ENCODE measurements around the gene PGAP2. TPM values are rescaled to one million over a fixed set of nuclear protein-coding genes. Genes with fewer than 3 reads are reported as not detected.

PGAP2 gene
- total RNA-seq, 1 experiment from 2014 or later = 30.5 TPM

- TF ChIP-seq YY1 (IDR thresholded peaks at IDR 0.05; ENCODE audit: extremely low read depth, insufficient replicate concordance, low read depth, low read length) = no peak
Observed at GRCh38 chr11:3832816-3833215, 24.5 kb downstream of the PGAP2 start (continued).

DNA sequence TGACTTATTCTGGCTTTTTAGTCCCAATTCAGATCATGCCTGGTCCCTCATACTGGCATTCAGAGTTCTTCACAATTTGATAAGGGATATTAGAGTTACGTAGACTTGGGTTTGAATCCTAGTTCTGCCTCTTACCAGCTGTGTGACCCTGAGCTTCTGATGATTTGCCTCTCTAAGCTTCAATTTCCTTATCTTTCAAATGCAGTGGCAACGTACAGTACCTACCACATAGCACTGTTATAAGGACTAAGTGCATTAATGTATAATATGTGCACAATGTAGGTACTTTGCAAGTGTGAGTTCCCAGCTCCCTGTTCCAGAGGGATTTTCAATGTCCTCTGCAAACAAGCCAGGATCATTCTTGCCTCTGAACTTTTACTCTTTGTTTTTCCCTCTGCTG lies 25.1 kb downstream of the PGAP2 start:
- RAD21 ChIA-PET (ENCODE audit: low non-redundant PET in 1 of 2, low total read pairs in 2 of 2, uncharacterized antibody in 2 of 2, unreplicated experiment in 2 of 2) = no interaction called here

More for the DNA sequence above, 25.1 kb downstream of the PGAP2 start:
- Histone ChIP-seq H3K4me3 (replicated peaks in 1 of 2; ENCODE audit: low read depth in 1 of 2, low read length in 2 of 2) (no peak overlapping the region), H3K9me3 (ENCODE audit: control insufficient read depth in 1 of 2, insufficient read depth in 1 of 2, low read depth in 1 of 2, low read length in 2 of 2) (no peaks in the 10 kb centered on the region), H3K36me3 (ENCODE audit: control insufficient read depth in 1 of 2, insufficient read depth in 2 of 2, low read length in 2 of 2) (peaks cover 7 to 13% of the 10 kb centered on the region in 2 experiments; a peak in 2 of 4 replicates), H3K79me2 (ENCODE audit: insufficient read depth, low read length) (peaks cover 88% of the 10 kb centered on the region), H3K4me2 (ENCODE audit: low read length) (no peak overlapping the region), H4K20me1 (ENCODE audit: insufficient read depth) (no peaks in the 10 kb centered on the region), H3K9me2 (ENCODE audit: insufficient read depth) (no peaks in the 10 kb centered on the region), H3K4me1 (ENCODE audit: control insufficient read depth in 1 of 2, insufficient read depth in 2 of 2, low read length in 2 of 2) (peaks cover 0 to 10% of the 10 kb centered on the region in 2 experiments; a peak in 1 of 4 replicates), H2AFZ (ENCODE audit: low read depth, low read length, poor library complexity, severe bottlenecking) (no peak overlapping the region), H3K27me3 (ENCODE audit: insufficient read depth, low read length) (no peaks in the 10 kb centered on the region), H3K27ac (ENCODE audit: low read depth, low read length) (no peak overlapping the region), H3K9ac (ENCODE audit: low read length) (no peak overlapping the region)
- CTCF ChIA-PET = no interaction called here
- DNase-seq (ENCODE audit: low read depth, low spot score) (no peak), ATAC-seq (no peak)
- POLR2A ChIA-PET = no interaction called here
- no TSS peak for BruUV-seq (replicated peaks)
- TF ChIP-seq REST (IDR thresholded peaks at IDR 0.05; ENCODE audit: low read depth) = no peak
- no peak for TF ChIP-seq FOSL1 (IDR thresholded peaks at IDR 0.05; ENCODE audit: low read depth)
- TF ChIP-seq SIN3A (IDR thresholded peaks at IDR 0.05; ENCODE audit: low read depth) = no peak
- TF ChIP-seq SP1 (IDR thresholded peaks at IDR 0.05; ENCODE audit: low read depth) = no peak
- TF ChIP-seq EZH2phosphoT487 (IDR thresholded peaks at IDR 0.05; ENCODE audit: borderline replicate concordance) = no peak
- no peak for TF ChIP-seq TCF7L2 (IDR thresholded peaks at IDR 0.05; ENCODE audit: borderline replicate concordance, extremely low read depth, insufficient read depth, insufficient read length)
- no peak for TF ChIP-seq EGR1 (IDR thresholded peaks at IDR 0.05; ENCODE audit: low read depth)
- no peak for TF ChIP-seq ZFX (IDR thresholded peaks at IDR 0.05)
- TF ChIP-seq YY1 (IDR thresholded peaks at IDR 0.05; ENCODE audit: extremely low read depth, insufficient replicate concordance, low read depth, low read length) = no peak
- TF ChIP-seq MAX (IDR thresholded peaks at IDR 0.05) = no peak
- no peak for TF ChIP-seq ELF1 (IDR thresholded peaks at IDR 0.05; ENCODE audit: borderline replicate concordance, low read depth)
- TF ChIP-seq EZH2 (IDR thresholded peaks at IDR 0.05) = no peak
- no peak for TF ChIP-seq JUND (IDR thresholded peaks at IDR 0.05)
- TF ChIP-seq POLR2A (IDR thresholded peaks at IDR 0.05; ENCODE audit: borderline replicate concordance, extremely low read depth, insufficient read depth, insufficient read length) = no peak
- TF ChIP-seq CBX3 (IDR thresholded peaks at IDR 0.05; ENCODE audit: low read depth) = no peak
- no peak for TF ChIP-seq RAD21 (IDR thresholded peaks at IDR 0.05; ENCODE audit: low read depth)
- TF ChIP-seq SRF (IDR thresholded peaks at IDR 0.05; ENCODE audit: low read depth) = no peak
- TF ChIP-seq POLR2AphosphoS5 (IDR thresholded peaks at IDR 0.05; ENCODE audit: low read depth, low read length) = no peak
- no peak for TF ChIP-seq CEBPB (IDR thresholded peaks at IDR 0.05; ENCODE audit: low read depth)
- TF ChIP-seq, protein P1, sequence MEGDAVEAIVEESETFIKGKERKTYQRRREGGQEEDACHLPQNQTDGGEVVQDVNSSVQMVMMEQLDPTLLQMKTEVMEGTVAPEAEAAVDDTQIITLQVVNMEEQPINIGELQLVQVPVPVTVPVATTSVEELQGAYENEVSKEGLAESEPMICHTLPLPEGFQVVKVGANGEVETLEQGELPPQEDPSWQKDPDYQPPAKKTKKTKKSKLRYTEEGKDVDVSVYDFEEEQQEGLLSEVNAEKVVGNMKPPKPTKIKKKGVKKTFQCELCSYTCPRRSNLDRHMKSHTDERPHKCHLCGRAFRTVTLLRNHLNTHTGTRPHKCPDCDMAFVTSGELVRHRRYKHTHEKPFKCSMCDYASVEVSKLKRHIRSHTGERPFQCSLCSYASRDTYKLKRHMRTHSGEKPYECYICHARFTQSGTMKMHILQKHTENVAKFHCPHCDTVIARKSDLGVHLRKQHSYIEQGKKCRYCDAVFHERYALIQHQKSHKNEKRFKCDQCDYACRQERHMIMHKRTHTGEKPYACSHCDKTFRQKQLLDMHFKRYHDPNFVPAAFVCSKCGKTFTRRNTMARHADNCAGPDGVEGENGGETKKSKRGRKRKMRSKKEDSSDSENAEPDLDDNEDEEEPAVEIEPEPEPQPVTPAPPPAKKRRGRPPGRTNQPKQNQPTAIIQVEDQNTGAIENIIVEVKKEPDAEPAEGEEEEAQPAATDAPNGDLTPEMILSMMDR (IDR thresholded peaks at IDR 0.05 in 2 of 3, conservative IDR thresholded peaks at IDR 0.05 in 1 of 3; ENCODE audit: borderline replicate concordance in 1 of 3, insufficient read depth in 1 of 3, low read depth in 2 of 3, low read length in 2 of 3) = no peak
- intact Hi-C loops (cut with micrococcal nuclease) = no loop called here

Measured in HCT116 (cell line).